Gastroesophageal sphincter (tissue), 3 donors: Measurements from ENCODE around the gene TRIO.

ENCODE experiments used
- CTCF ChIP-seq, 4 experiments: fragments of 200-600 bp in 2 of 4; fragments of 450-650 bp in 2 of 4; sonication (generic) in 1 of 4; IDR thresholded peaks; one replicate each; pipeline ENCODE4 v1.5.1; 2017 to 2019; ENCODE audit warnings: antibody characterized with exemption in 4 of 4, mild to moderate bottlenecking in 2 of 4, moderate library complexity in 2 of 4
- POLR2A ChIP-seq, 2 donors: fragments of 450-650 bp; IDR thresholded peaks; one replicate each; pipeline ENCODE4 v1.6.1; 2017; ENCODE audit warnings: antibody characterized with exemption in 2 of 2, mild to moderate bottlenecking in 2 of 2, moderate library complexity in 1 of 2

- no peak for TF ChIP-seq POLR2A (IDR thresholded peaks at IDR 0.05)
- TF ChIP-seq CTCF (IDR thresholded peaks at IDR 0.05), result no peak
Measured at GRCh38 chr5:14445013-14445412, 301.9 kb downstream of the TRIO start.
